K562 (cell line): ENCODE data around the gene RNU1-2. TPM values are rescaled to one million over a fixed set of nuclear protein-coding genes. Genes with fewer than 3 reads are reported as not detected.

Experiments
- CBFA2T2 ChIP-seq: fragments of 450-650 bp; conservative IDR thresholded peaks from 2 replicates; pipeline ENCODE4 v1.6.1; 2017; ENCODE audit warnings: mild to moderate bottlenecking
- CCAR2 ChIP-seq: fragments of 200-400 bp; formaldehyde crosslinking; IDR thresholded peaks from 2 replicates; pipeline ENCODE4 v1.6.1; 2017; ENCODE audit warnings: mild to moderate bottlenecking, low read depth, low read length
- CGGBP1 ChIP-seq: fragments of 250-450 bp; sonication (Bioruptor Pico); IDR thresholded peaks from 2 replicates; pipeline ENCODE4 v1.9.0; 2021; ENCODE audit warnings: mild to moderate bottlenecking
- CXXC5 ChIP-seq: fragments of 250-450 bp; sonication (Bioruptor Pico); IDR thresholded peaks from 2 replicates; pipeline ENCODE4 v1.8.0; 2022; ENCODE audit warnings: inconsistent platforms, mild to moderate bottlenecking, moderate library complexity
- ELF1 ChIP-seq: fragments of 200-800 bp; sonication (Bioruptor generic); IDR thresholded peaks from 2 replicates; pipeline ENCODE4 v1.6.1; 2016; ENCODE audit warnings: missing genetic modification characterization, missing compliant biosample characterization
- FIP1L1 ChIP-seq: fragments of 200-400 bp; formaldehyde crosslinking; IDR thresholded peaks from 2 replicates; pipeline ENCODE4 v1.6.1; 2018; ENCODE audit warnings: mild to moderate bottlenecking, low read depth, low read length; ENCODE audit not compliant: poor library complexity, severe bottlenecking
- GTF2E2 ChIP-seq: fragments of 200-800 bp; sonication (Bioruptor generic); IDR thresholded peaks from 2 replicates; pipeline ENCODE4 v1.6.1; 2016; ENCODE audit warnings: missing genetic modification characterization, missing compliant biosample characterization
- HMG20B ChIP-seq: fragments of 250-450 bp; sonication (Bioruptor Pico); IDR thresholded peaks from 2 replicates; pipeline ENCODE4 v1.5.0; 2021; ENCODE audit warnings: mild to moderate bottlenecking
- HNRNPLL ChIP-seq: fragments of 200-400 bp; formaldehyde crosslinking; IDR thresholded peaks from 2 replicates; pipeline ENCODE4 v1.6.1; 2017; ENCODE audit warnings: low read length, low read depth, mild to moderate bottlenecking; ENCODE audit not compliant: poor library complexity, severe bottlenecking
- HNRNPUL1 ChIP-seq: fragments of 200-400 bp; formaldehyde crosslinking; IDR thresholded peaks from 2 replicates; pipeline ENCODE4 v1.6.1; 2017; ENCODE audit warnings: low read length
- L3MBTL2 ChIP-seq: fragments of 450-650 bp; IDR thresholded peaks from 2 replicates; pipeline ENCODE4 v1.6.1; 2016; ENCODE audit warnings: mild to moderate bottlenecking, moderate library complexity
- LCOR ChIP-seq: sonication (generic); formaldehyde crosslinking; IDR thresholded peaks from 2 replicates; pipeline ENCODE4 v1.8.0; 2022; ENCODE audit warnings: mild to moderate bottlenecking, missing genetic modification reagents
- MNT ChIP-seq, 2 experiments: fragments of 450-650 bp; conservative IDR thresholded peaks; 2 replicates each; pipeline ENCODE4 v1.6.1; 2017; ENCODE audit warnings: mild to moderate bottlenecking in 2 of 2, moderate library complexity in 2 of 2
- NRF1 ChIP-seq, 2 experiments: fragments of 450-650 bp; IDR thresholded peaks in 1 of 2; conservative IDR thresholded peaks in 1 of 2; 2 replicates each; pipeline ENCODE4 v1.6.1; 2014; ENCODE audit warnings: mild to moderate bottlenecking in 2 of 2
- SMAD4 ChIP-seq: fragments of 250-450 bp; sonication (Bioruptor Pico); conservative IDR thresholded peaks from 2 replicates; pipeline ENCODE4 v1.8.0; 2021; ENCODE audit warnings: inconsistent platforms, mild to moderate bottlenecking, moderate library complexity
- SP1 ChIP-seq: sonication (generic); formaldehyde crosslinking; IDR thresholded peaks from 2 replicates; pipeline ENCODE4 v1.8.1; 2022; ENCODE audit warnings: mild to moderate bottlenecking, missing genetic modification reagents
- TFAP4 ChIP-seq: sonication (generic); formaldehyde crosslinking; IDR thresholded peaks from 2 replicates; pipeline ENCODE4 v1.8.0; 2022; ENCODE audit warnings: missing genetic modification reagents, mild to moderate bottlenecking, moderate library complexity, borderline replicate concordance
- ZFX ChIP-seq: sonication (generic); formaldehyde crosslinking; IDR thresholded peaks from 2 replicates; pipeline ENCODE4 v1.8.0; 2022; ENCODE audit warnings: mild to moderate bottlenecking, missing genetic modification reagents, moderate library complexity
- ZNF274 ChIP-seq: IDR thresholded peaks from 2 replicates; pipeline ENCODE4 v1.6.1; 2011; ENCODE audit warnings: low read depth, mild to moderate bottlenecking, low read length, moderate library complexity, borderline replicate concordance
- ZNF431 ChIP-seq: sonication (generic); formaldehyde crosslinking; IDR thresholded peaks from 2 replicates; pipeline ENCODE4 v1.8.0; 2022; ENCODE audit warnings: mild to moderate bottlenecking, missing genetic modification reagents
- ZNF586 ChIP-seq: fragments of 450-650 bp; formaldehyde crosslinking; conservative IDR thresholded peaks from 2 replicates; pipeline ENCODE4 v1.4.0; 2020; ENCODE audit warnings: mild to moderate bottlenecking, moderate library complexity
- ZNF589 ChIP-seq: fragments of 200-800 bp; sonication (Bioruptor generic); IDR thresholded peaks from 2 replicates; pipeline ENCODE4 v1.6.1; 2016; ENCODE audit warnings: low read depth, missing genetic modification characterization, missing compliant biosample characterization
- ZNF764 ChIP-seq: fragments of 250-450 bp; sonication (Bioruptor Pico); IDR thresholded peaks from 2 replicates; pipeline ENCODE4 v1.4.0; 2020; ENCODE audit warnings: low read depth, mild to moderate bottlenecking, moderate library complexity
- ZNF766 ChIP-seq: fragments of 200-800 bp; sonication (Bioruptor generic); conservative IDR thresholded peaks from 2 replicates; pipeline ENCODE4 v1.6.1; 2016; ENCODE audit warnings: missing genetic modification characterization, missing compliant biosample characterization
- ZNF780A ChIP-seq: fragments of 250-450 bp; sonication (Bioruptor Pico); IDR thresholded peaks from 2 replicates; pipeline ENCODE4 v1.5.0; 2021; ENCODE audit warnings: mild to moderate bottlenecking
- polyA plus RNA-seq, 8 experiments: library from polyadenylated mRNA; depleted of rRNA in 4 of 8; stranded (reverse) in 5 of 8; unstranded in 3 of 8; fragments of >200 nt; fragmentation: Nextera tagmentation in 2 of 8; fragmentation: Illumina TruSeq in 1 of 8; extraction: Ambion mirVana in 2 of 8; extraction: Trizol in 1 of 8; gene quantifications; 2 replicates each; pipeline versions ENCODE4 v1.2.1 to v1.2.3, GENCODE V29; 2011 to 2014; ENCODE audit warnings: inconsistent platforms in 1 of 8, missing spikeins in 1 of 8
- total RNA-seq, 7 experiments: library from RNA; depleted of rRNA in 6 of 7; stranded (reverse); fragments of >200 nt in 6 of 7; fragmentation: Illumina TruSeq in 2 of 7; extraction: Trizol in 2 of 7; gene quantifications; 2 replicates each; pipeline versions ENCODE4 v1.2.1 to v1.2.3, GENCODE V29; 2011 to 2021; ENCODE audit warnings: low replicate concordance in 1 of 7

Gene RNU1-2
- total and polyA plus RNA-seq, 9 of the 15 experiments (the other 6 are each of a cell fraction or from before 2014, with no cell fraction given): under 0.01 to 32,823 (median 2,538) TPM; not detected in 4

GRCh38 chr1:16896316-16897055 lies 706 bp downstream of the RNU1-2 start (continued):
- peak; percentile 7; the same call in 1 of the 2 replicates for TF ChIP-seq ZNF589 (CRISPR knock-in tag)
- 0 out of 2 replicates have a peak, but pooled peaks have one; percentile 14 for TF ChIP-seq ZNF431 (CRISPR knock-in tag)
- TF ChIP-seq L3MBTL2: peak; percentile 81
- 0 out of 2 replicates have a peak, but pooled peaks have one; percentile 8 for TF ChIP-seq CBFA2T2
- TF ChIP-seq ZFX: peak; percentile 60
- peak; percentile 90 for TF ChIP-seq LCOR (CRISPR knock-in tag)
- TF ChIP-seq HNRNPUL1: 0 out of 2 replicates have a peak, but pooled peaks have one; percentile 70
- peak; percentile 42 to 54 for TF ChIP-seq NRF1 (conservative IDR thresholded peaks at IDR 0.05 in 1 of 2, IDR thresholded peaks at IDR 0.05 in 1 of 2)
- TF ChIP-seq GTF2E2: peak; percentile 97
- TF ChIP-seq HNRNPLL: peak; percentile 88
- TF ChIP-seq CCAR2: 0 out of 2 replicates have a peak, but pooled peaks have one; percentile 62
- TF ChIP-seq ELF1 (tag): 0 out of 2 replicates have a peak, but pooled peaks have one; percentile 7
- TF ChIP-seq ZNF766 (CRISPR knock-in tag): peak; percentile 40; the same call in 1 of the 2 replicates
- 0 out of 2 replicates have a peak, but pooled peaks have one; percentile 1 for TF ChIP-seq ZNF780A (CRISPR knock-in tag)
- TF ChIP-seq TFAP4 (CRISPR knock-in tag): peak; percentile 55
- TF ChIP-seq CGGBP1 (CRISPR knock-in tag): peak; percentile 93; the same call in 1 of the 2 replicates
- TF ChIP-seq ZNF274: peak; percentile 69
- 0 out of 2 replicates have a peak, but pooled peaks have one; percentile 2 for TF ChIP-seq HMG20B (CRISPR knock-in tag)
- peak in 1 of 2 experiments; percentile 3; a peak in 1 of 4 replicates for TF ChIP-seq MNT (conservative IDR thresholded peaks at IDR 0.05)
- 0 out of 2 replicates have a peak, but pooled peaks have one; percentile 8 for TF ChIP-seq ZNF586 (CRISPR knock-in tag)
- TF ChIP-seq SP1: peak; percentile 87
- TF ChIP-seq CXXC5 (CRISPR knock-in tag): peak; percentile 52
- 0 out of 2 replicates have a peak, but pooled peaks have one; percentile 51 for TF ChIP-seq ZNF764
- peak; percentile 11 for TF ChIP-seq FIP1L1
- peak; percentile 65 for TF ChIP-seq SMAD4
